ENCODE results near the gene DPH1.

DNA sequence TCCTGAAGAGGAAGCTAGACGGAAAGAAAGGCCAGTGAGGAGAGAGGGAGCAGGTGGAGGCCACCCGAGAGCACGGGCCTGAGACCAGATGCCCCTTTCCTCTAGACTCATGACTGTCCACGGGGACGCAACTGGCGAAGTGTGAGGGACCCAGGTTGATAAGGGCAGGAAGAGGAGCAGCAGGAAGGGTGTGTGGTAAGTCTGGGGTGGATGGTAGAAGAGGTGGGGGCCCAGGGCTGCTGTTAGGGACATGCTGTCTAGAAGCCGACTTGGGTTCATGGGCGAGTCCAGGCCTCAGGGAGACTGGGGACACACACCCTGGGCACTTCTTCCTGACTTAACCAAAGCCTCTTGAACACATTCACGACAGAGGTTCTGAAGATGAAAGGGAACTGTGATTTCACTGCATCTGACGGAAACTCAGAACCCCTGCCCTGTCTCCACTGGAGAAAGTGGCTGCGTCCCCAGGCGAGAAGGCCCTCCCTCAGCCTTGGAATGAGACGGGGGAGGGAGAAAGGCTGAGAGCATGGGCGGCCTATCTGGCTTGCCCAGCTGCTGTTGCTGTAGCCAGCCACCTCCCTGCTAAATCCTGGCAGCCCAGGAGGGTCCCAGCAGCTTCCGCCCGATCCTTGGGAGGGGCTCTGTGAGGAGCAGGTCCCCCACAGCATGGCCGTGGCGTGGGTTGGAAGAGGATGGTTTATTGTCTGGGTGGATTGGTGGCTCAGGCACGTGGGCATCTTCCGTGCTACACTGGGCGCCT, 30.9 kb downstream of the DPH1 start:
- TF ChIP-seq, protein P1, sequence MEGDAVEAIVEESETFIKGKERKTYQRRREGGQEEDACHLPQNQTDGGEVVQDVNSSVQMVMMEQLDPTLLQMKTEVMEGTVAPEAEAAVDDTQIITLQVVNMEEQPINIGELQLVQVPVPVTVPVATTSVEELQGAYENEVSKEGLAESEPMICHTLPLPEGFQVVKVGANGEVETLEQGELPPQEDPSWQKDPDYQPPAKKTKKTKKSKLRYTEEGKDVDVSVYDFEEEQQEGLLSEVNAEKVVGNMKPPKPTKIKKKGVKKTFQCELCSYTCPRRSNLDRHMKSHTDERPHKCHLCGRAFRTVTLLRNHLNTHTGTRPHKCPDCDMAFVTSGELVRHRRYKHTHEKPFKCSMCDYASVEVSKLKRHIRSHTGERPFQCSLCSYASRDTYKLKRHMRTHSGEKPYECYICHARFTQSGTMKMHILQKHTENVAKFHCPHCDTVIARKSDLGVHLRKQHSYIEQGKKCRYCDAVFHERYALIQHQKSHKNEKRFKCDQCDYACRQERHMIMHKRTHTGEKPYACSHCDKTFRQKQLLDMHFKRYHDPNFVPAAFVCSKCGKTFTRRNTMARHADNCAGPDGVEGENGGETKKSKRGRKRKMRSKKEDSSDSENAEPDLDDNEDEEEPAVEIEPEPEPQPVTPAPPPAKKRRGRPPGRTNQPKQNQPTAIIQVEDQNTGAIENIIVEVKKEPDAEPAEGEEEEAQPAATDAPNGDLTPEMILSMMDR (conservative IDR thresholded peaks at IDR 0.05) = no peak
- TF ChIP-seq ZFX (IDR thresholded peaks at IDR 0.05) = no peak

Measured in C4-2B (cell line).